A549 (cell line): ENCODE results near the gene C19orf12.

Source experiments
- ESRRA ChIP-seq: fragments of 150-350 bp; IDR thresholded peaks from 2 replicates; pipeline ENCODE4 v1.6.1; 2014; ENCODE audit warnings: mild to moderate bottlenecking, low read length, borderline replicate concordance
- TF ChIP-seq, protein P1 (sequence below): fragments of >200 bp; sonication (Bioruptor Twin); formaldehyde crosslinking; IDR thresholded peaks from 3 replicates; pipeline ENCODE4 v1.5.1; 2016

GRCh38 chr19:29697523-29698261, 17.4 kb downstream of the C19orf12 start:
- TF ChIP-seq, protein P1, sequence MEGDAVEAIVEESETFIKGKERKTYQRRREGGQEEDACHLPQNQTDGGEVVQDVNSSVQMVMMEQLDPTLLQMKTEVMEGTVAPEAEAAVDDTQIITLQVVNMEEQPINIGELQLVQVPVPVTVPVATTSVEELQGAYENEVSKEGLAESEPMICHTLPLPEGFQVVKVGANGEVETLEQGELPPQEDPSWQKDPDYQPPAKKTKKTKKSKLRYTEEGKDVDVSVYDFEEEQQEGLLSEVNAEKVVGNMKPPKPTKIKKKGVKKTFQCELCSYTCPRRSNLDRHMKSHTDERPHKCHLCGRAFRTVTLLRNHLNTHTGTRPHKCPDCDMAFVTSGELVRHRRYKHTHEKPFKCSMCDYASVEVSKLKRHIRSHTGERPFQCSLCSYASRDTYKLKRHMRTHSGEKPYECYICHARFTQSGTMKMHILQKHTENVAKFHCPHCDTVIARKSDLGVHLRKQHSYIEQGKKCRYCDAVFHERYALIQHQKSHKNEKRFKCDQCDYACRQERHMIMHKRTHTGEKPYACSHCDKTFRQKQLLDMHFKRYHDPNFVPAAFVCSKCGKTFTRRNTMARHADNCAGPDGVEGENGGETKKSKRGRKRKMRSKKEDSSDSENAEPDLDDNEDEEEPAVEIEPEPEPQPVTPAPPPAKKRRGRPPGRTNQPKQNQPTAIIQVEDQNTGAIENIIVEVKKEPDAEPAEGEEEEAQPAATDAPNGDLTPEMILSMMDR = no peak
- TF ChIP-seq ESRRA = no peak
